ENCODE data around the gene TMEM38A.
"Not testable (repeated sequence)": the region's sequence is repeated elsewhere in the genome, so short reads cannot be mapped to it uniquely, and the experiment has no call there.

The TMEM38A gene

GRCh38 chr19:16640951-16641350 is 20.0 kb upstream of the TMEM38A start:
- no peak for DNase-seq

DNA sequence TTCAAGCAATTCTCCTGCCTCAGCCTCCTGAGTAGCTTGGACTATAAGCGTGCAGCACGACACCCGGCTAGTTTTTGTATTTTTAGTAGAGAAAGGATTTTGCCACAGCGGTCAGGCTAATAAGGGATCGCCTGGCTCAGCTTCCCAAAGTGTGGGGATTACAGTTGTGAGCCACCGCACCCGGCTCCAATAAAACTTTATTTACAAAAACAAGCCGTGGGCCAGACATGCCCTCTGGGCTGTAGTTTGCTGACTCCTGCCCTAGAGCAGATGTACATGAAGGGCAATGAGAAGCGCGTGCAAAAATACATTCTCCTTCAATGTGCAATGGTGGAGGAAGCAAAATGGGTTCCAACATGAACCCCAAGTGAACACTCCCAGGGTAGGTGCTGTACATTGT is 19.2 kb upstream of the TMEM38A start:
- no peak for DNase-seq

DNA sequence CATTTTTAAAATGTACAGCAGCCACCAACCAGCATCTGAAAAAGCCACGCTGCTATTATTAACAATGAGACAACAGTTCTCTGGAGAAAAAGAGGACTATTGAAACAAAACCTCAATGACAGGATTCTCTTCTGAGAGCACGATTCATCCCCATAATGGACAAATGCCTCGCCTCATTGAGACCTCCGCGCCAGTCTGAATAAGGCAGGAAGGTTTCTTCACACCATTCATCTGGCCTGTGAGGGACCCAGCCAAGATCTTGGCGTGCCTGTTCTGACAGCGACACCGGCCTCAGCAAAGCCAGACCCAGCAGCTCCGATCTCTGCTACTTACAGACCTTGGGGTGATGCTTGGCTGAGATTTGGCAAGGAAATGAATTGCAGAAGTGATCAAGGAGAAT is 15.8 kb upstream of the TMEM38A start:
- DNase-seq, result no peak

DNA sequence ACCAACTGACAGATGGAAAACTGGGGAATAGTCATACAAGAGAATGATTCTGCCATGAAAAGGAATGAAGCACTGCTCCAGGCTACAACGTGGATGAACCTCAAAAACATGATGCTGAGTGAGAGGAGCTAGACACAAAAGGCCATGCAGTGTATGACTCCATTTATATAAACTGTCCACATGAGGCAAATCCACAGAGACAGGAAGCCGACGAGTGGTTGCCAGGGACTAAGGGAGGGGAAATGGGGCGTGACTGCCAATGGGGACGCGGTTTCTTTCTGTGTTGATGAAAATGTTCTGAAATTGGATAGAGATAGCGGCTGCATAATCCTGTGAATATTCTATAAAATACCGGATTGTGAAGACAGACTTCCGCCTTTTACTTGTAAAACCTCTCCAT is 11.2 kb upstream of the TMEM38A start:
- peak; percentile 18 for DNase-seq

DNA sequence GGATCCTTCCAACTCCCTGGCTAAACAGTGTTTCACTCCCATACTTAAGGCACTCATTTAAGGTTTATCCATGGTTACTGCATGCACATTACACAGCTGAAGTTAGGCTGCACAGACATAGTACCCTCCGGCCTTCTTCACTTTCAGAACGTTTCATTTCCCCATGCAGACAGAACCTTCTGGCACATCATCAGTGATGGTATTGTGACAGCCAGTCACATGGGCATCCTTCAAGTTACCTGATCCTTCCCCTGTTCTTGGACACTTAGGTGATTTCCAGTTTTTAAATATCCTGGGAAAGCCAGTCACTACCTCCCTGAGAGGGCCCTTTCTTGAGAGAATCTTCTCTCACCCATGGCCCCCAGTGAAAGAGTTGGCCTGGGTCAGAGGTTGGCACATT is 10.1 kb upstream of the TMEM38A start:
- DNase-seq, result no peak

DNA sequence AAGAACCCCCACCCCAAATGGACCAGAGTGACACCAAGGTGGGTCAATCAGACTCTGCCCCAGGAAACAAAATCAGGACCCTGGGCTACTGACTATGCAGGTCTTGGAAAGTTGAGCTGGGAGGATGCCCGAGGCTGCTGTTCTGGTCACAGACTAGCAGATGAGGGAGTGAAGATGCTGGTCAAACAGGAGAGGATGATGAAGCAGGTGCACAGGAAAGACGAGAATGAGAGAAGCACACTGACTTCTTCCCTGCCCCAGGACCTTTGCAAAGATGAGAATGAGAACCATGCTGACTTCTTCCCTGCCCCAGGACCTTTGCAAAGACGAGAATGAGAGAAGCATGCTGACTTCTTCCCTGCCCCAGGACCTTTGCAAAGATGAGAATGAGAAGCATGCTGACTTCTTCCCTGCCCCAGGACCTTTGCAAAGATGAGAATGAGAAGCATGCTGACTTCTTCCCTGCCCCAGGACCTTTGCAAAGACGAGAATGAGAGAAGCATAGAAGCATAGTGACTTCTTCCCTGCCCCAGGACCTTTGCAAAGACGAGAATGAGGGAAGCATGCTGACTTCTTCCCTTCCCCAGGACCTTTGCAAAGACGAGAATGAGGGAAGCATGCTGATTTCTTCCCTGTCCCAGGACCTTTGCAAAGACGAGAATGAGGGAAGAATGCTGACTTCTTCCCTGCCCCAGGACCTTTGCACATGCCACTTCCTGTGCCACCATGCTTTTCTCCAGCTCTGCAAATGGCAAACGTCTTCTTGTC is 9.3 kb upstream of the TMEM38A start:
- not testable (repeated sequence) for DNase-seq

GRCh38 chr19:16652854-16653253 is 8.1 kb upstream of the TMEM38A start:
- no peak for DNase-seq

DNA sequence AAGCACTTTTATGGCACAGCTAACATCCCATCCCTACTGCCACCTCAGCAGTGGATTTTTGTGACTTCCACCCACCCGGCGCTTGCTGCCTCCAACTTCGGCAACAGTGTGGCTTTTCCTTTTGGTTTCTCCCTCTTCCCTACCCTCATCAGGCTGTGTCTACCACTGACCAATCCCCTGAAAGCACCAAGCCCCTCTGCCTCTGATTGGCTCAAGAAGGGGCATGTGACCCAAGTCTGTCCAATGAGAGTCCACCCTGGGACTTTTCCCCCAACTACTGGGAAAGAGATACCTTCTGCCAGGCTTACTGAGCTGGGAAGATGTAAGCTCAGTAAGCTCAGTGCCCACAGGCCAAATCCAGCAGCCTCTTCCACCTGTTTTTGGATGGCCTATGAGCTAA is 6.8 kb upstream of the TMEM38A start:
- DNase-seq, result no peak

GRCh38 chr19:16654627-16655026 is 6.3 kb upstream of the TMEM38A start:
- no peak for DNase-seq

- no peak for DNase-seq
Measured at GRCh38 chr19:16655727-16656126, 5.2 kb upstream of the TMEM38A start.

DNA sequence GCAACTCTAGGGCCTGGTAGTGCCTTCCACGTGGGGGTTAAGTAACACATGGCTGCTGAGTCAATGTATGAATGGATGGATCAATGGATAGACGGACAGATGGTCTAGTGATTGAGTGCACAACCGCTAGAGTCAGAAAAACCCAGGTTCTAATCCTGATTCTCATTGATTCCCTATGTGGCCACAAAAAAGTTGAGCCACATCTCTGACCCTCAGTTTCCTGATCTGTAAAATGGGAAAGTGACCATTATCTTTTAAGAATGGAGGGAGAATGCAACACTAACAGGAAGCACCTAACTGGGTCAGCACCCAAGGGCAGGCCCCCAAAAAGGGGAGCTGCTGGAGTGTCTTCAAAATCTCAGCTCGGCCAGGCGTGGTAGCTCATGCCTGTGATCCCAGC is 3.6 kb upstream of the TMEM38A start:
- DNase-seq, result no peak

GRCh38 chr19:16659464-16659831 is 1.5 kb upstream of the TMEM38A start:
- DNase-seq, result no peak

DNA sequence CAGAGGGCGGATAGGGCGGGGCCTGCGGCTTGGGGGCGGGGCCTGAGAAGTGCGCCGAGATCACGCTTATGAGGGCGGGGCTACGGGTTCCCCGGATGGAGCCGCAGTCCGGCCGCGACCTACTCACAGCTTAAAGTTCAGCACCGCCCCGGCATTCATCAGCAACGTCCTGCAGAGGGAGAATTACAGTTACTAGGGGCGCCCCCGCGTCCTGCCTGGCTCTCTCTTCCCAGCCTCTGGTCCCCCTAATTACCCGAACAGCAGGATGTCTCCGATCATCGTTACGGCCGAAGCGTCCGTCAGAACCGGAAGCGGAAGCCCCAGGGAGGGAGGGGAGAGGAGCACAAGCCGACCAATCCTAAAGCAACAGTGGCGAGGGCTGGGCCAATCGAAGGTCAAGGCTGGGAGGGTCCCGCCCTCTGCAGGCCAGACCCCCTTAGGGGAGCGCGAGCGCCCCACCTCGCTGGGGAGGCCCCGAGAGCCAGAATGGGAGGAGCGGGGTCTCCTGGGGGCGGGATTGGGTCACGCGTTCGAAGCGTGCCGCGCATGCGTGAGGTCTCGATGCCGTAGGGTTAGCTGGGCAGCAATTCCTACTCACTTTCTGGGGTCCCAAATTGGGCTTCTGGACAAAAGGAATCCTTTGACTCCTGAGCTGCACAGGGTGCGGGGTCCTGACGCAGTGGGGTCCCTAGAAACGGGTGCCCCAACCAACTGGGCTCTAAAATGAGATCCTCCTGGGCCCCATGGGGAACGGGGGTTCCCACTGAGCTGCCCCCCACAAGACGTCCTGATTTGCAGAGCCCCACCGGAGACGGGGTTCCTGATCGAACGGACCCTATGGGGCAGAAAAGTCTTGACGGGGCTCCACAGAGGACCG is 869 bp upstream of the TMEM38A start, which contains the start of gene SMIM7:
Gene SMIM7, minus strand, starts transcription at position 313 of the 877 bp plus-strand sequence. Its CDS starts 34 bp downstream, at position 279.
- peak; percentile 95 for DNase-seq

- no peak for DNase-seq
Measured at GRCh38 chr19:16661480-16662034, 618 bp downstream of the TMEM38A start.

DNA sequence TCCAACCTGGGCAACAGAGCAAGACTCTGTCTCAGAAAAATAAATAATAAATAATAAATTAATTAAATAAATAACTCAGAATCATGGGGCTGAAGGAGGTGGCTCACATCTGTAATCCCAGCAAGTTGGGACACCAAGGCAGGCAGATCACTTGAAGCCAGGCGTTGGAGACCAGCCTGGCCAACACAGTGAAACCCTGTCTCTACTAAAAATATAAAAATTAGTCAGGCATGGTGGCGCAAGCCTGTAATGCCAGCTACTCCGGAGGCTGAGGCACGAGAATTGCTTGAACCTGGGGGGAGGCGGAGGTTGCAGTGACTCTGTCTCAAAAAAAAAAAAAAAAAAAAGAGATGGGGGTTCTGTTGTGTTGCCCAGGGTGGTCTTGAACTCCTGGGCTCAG is 7.2 kb downstream of the TMEM38A start:
- DNase-seq, result no peak

- DNase-seq, result not testable (repeated sequence)
Measured at GRCh38 chr19:16668702-16669101, 7.8 kb downstream of the TMEM38A start.

DNA sequence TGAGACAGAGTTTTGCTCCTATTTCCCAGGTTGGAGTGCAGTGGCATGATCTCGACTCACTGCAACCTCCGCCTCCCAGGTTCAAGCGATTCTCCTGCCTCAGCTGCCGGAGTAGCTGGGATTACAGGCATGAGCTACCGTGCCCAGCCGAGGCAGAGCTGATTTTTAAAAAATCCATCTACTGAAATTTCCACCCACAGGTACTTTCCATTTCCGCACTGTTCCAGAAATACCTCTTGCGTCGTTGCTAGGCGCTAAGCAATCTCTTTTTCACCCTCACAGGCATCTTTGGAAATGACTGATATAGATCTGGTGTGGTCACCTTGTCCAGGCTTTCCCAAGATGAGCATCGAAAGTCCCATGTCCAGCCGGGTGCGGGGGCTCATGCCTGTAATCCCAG is 9.4 kb downstream of the TMEM38A start:
- DNase-seq, result no peak

- DNase-seq, result no peak
Measured at GRCh38 chr19:16671652-16672274, 10.8 kb downstream of the TMEM38A start.

- DNase-seq, result no peak
Measured at GRCh38 chr19:16673231-16673630, 12.3 kb downstream of the TMEM38A start.

GRCh38 chr19:16673839-16674238 is 12.9 kb downstream of the TMEM38A start:
- DNase-seq, result not testable (repeated sequence)

DNA sequence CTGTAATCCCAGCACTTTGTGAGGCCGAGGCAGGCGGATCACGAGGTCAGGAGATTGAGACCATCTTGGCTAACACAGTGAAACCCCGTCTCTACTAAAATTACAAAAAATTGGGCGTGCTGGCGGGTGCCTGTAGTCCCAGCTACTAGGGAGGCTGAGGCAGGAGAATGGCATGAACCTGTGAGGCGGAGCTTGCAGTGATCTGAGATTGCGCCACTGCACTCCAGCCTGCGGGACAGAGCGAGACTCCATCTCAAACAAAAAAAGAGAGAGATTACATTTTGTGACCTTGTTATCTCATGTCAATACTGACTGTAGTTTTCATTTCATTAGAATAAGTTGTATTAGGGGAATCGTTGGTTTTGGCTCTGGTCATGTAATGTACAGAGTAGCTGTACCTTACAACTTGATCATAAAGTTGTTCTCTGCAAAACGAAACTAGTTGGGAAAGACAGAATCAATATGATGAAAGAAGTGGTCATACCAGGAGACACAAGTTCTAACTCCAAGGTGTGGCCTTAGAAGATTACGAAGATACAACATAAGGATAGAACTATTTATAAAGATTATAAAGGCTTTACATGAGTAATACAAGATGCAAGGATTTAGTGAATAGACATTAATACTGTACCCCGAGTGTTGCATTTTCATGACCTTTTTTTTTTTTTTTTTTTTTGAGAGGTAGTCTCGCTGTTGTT is 15.3 kb downstream of the TMEM38A start:
- no peak for DNase-seq

GRCh38 chr19:16677055-16677454 is 16.1 kb downstream of the TMEM38A start:
- DNase-seq, result no peak

DNA sequence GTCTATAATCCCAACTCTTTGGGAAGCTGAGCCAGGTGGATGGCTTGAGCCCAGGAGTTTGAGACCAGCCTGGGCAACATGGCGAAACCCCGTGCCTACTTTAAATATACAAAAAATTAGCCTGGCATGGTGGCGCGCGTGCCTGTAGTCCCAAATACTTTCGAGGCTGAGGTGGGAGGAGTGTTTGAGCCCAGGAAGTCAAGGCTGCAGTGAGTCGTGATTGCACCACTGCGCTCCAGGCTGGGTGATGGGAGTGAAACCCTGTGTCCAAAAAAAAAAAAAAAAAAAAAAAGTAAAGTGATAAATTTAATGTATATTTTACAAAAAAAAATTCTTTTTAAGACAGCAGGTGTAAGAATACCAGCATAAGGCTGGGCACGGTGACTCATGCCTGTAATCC is 17.6 kb downstream of the TMEM38A start:
- no peak for DNase-seq
